Suprapubic skin (tissue), 4 donors: ENCODE data around the gene REN. TPM values are rescaled to one million over a fixed set of nuclear protein-coding genes. Genes with fewer than 3 reads are reported as not detected.

Source experiments
- DNase-seq, 2 donors: peaks; one replicate each; pipeline ENCODE4 v3.0.0-alpha.2; 2019; ENCODE audit warnings: low spot score in 2 of 2
- H3K27ac ChIP-seq: fragments of 200-600 bp; sonication (generic); one replicate; pipeline ENCODE4 v1.5.1; 2019
- H3K27me3 ChIP-seq: fragments of 200-600 bp; sonication (generic); one replicate; pipeline ENCODE4 v1.5.1; 2019
- H3K36me3 ChIP-seq: fragments of 200-600 bp; sonication (generic); one replicate; pipeline ENCODE4 v1.5.1; 2019
- H3K4me1 ChIP-seq: fragments of 200-600 bp; sonication (generic); one replicate; pipeline ENCODE4 v1.5.1; 2019
- H3K4me3 ChIP-seq: fragments of 200-600 bp; sonication (generic); one replicate; pipeline ENCODE4 v1.5.1; 2019; ENCODE audit warnings: mild to moderate bottlenecking
- H3K9me3 ChIP-seq: fragments of 200-600 bp; sonication (generic); one replicate; pipeline ENCODE4 v1.5.1; 2019
- EP300 ChIP-seq: sonication (generic); formaldehyde crosslinking; IDR thresholded peaks from one replicate; pipeline ENCODE4 v1.6.1; 2017; ENCODE audit warnings: antibody characterized with exemption
- POLR2A ChIP-seq, 2 donors: fragments of 450-650 bp; IDR thresholded peaks; one replicate each; pipeline ENCODE4 v1.6.1; 2017; ENCODE audit warnings: antibody characterized with exemption in 2 of 2, mild to moderate bottlenecking in 2 of 2, moderate library complexity in 2 of 2
- POLR2AphosphoS5 ChIP-seq, 3 donors: sonication (generic); formaldehyde crosslinking; IDR thresholded peaks; one replicate each; pipeline ENCODE4 v1.6.1; 2017; ENCODE audit warnings: antibody characterized with exemption in 3 of 3
- WGBS: methylation state at CpG from one replicate; pipeline ENCODE4 v1.1.5; 2018; 5-methylcytosine and 5-hydroxymethylcytosine counted together
- total RNA-seq, 4 donors: library from RNA; depleted of rRNA; stranded (reverse); fragments of >200 nt; gene quantifications; one replicate each; pipeline ENCODE4 v1.1.0, GENCODE V29; 2016
- TF ChIP-seq, protein P1 (sequence below), 2 donors: fragments of 200-600 bp in 1 of 2; fragments of 450-650 bp in 1 of 2; sonication (generic) in 1 of 2; IDR thresholded peaks; one replicate each; pipeline ENCODE4 v1.5.1; 2016 to 2019; ENCODE audit warnings: antibody characterized with exemption in 2 of 2, mild to moderate bottlenecking in 1 of 2, moderate library complexity in 1 of 2

Gene REN
- total RNA-seq, 4 donors from 2014 or later: 0.44 TPM; not detected in 3

DNA sequence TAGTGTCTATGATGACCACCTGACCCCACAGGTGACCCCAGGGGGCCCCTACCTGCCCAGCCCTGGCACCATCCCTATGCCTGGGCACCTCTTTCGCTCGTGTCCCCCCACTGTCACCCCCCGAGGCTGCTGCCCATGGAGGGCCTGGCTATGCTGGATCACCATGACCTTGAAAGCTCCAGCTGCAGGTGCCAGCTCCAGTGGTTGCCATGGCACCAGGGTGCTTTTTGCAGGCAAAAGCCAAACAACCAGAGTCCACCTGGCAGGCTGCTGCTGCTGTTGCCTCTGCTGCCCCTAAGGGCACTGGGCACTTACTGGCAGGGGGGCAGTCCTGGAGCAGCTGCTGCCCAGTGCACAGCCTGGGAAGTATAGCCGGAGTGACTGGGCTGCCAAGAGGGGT lies 36.0 kb downstream of the REN start:
- TF ChIP-seq POLR2AphosphoS5 (IDR thresholded peaks at IDR 0.05): no peak
- TF ChIP-seq, protein P1, sequence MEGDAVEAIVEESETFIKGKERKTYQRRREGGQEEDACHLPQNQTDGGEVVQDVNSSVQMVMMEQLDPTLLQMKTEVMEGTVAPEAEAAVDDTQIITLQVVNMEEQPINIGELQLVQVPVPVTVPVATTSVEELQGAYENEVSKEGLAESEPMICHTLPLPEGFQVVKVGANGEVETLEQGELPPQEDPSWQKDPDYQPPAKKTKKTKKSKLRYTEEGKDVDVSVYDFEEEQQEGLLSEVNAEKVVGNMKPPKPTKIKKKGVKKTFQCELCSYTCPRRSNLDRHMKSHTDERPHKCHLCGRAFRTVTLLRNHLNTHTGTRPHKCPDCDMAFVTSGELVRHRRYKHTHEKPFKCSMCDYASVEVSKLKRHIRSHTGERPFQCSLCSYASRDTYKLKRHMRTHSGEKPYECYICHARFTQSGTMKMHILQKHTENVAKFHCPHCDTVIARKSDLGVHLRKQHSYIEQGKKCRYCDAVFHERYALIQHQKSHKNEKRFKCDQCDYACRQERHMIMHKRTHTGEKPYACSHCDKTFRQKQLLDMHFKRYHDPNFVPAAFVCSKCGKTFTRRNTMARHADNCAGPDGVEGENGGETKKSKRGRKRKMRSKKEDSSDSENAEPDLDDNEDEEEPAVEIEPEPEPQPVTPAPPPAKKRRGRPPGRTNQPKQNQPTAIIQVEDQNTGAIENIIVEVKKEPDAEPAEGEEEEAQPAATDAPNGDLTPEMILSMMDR (IDR thresholded peaks at IDR 0.05): no peak
- TF ChIP-seq EP300: no peak
- no peak for TF ChIP-seq POLR2A (IDR thresholded peaks at IDR 0.05)
- Histone ChIP-seq H3K4me1 (peaks cover 53% of the 10 kb centered on the region), H3K36me3 (peaks cover 23% of the 10 kb centered on the region), H3K27me3 (no peaks in the 10 kb centered on the region), H3K9me3 (no peaks in the 10 kb centered on the region), H3K4me3 (no peak overlapping the region), H3K27ac (peak overlapping the region; percentile 47)
- WGBS: 85% methylated on average over 3 of the region's 4 CpGs
- no peak for DNase-seq

DNA sequence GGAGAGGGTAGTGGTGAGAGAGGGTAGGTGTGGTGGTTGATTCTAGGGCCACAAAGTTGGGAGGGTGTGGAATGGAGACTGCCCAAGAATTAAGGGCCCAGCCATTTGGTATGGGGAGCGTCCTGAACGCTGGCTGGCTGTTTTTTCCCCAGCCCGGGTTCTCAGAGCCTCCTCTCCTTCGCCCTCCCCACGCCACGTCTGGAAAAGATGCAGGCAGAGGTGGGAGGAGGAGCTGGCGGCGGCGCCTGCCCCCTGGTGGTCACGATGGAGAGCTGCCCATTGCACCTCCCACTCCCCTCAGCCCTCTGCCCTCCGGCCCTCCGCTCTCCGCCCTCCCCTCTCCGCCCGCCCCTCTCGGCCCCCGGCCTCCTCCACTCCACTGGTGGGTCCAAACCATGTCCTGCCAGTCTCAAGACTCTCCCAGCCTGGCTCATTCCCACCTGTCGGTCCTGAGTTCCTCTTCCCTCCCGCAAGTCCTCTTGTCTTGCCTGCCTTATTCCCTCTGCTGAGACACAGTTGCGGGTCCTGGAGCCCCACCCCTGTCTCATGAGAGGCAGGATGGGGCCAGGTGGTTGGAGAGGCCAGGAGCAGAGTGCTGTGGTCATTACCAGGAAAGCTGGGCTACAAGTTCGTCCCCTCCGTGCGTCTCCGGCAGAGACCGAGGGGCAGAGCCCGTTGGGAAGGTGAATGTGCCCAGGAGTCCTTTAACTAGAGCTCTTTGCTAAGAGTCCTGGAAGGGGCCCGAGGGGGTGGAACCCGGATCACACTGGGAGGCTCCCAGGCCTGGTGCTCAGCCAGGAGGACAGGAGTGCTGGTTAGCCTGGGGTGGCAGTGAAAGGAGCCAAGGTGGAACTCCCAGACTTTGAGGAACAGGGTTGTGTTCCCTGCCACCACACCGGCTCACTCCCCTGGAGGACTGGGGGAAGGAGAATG lies 36.9 kb downstream of the REN start:
- WGBS: 10% methylated on average over 24 of the region's 29 CpGs
- peaks cover 53% of the 10 kb centered on the region for H3K4me1 ChIP-seq
- H3K27me3 ChIP-seq: no peaks in the 10 kb centered on the region
- H3K36me3 ChIP-seq: peaks cover 24% of the 10 kb centered on the region
- peak; percentile 83 to 89 for DNase-seq
- H3K9me3 ChIP-seq: no peaks in the 10 kb centered on the region
- TF ChIP-seq POLR2A (IDR thresholded peaks at IDR 0.05): no peak
- TF ChIP-seq POLR2AphosphoS5 (IDR thresholded peaks at IDR 0.05): peak in 1 of 3 donors; percentile 66
- TF ChIP-seq, protein P1 (IDR thresholded peaks at IDR 0.05): peak; percentile 63 to 94
- TF ChIP-seq EP300: no peak
- peak overlapping the region; percentile 47 for H3K27ac ChIP-seq
- H3K4me3 ChIP-seq: peak overlapping the region; percentile 35

DNA sequence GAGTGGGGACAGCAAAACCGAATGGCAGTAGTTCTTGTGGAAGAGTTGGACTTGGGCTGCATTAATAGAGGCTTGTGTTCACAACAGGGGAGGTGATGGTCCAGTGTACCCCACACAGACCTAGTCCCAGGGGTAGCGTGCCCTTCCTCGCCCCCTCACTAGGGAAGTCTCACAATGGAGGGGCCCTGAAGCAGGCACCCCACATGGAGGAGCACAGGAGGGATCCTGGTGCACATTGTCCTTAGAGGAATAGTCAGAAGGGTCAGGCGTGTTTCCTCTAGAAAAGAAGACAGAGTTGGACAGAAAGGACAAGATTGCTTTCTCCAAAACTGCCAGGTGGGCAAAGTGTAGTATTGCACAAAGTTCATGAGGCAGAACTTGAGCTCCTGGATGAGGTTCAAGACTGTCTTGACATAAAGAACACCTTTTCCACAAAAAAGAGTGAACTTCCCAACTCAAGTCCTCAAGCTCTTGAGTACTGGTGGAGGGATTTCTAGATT lies 37.6 kb downstream of the REN start:
- Histone ChIP-seq H3K27ac (no peak overlapping the region), H3K27me3 (no peaks in the 10 kb centered on the region), H3K36me3 (peaks cover 26% of the 10 kb centered on the region), H3K9me3 (no peaks in the 10 kb centered on the region), H3K4me3 (no peak overlapping the region), H3K4me1 (peaks cover 53% of the 10 kb centered on the region)
- 66% methylated on average over 4 of the region's 4 CpGs for WGBS
- no peak for TF ChIP-seq POLR2A (IDR thresholded peaks at IDR 0.05)
- TF ChIP-seq POLR2AphosphoS5 (IDR thresholded peaks at IDR 0.05): no peak
- no peak for DNase-seq

DNA sequence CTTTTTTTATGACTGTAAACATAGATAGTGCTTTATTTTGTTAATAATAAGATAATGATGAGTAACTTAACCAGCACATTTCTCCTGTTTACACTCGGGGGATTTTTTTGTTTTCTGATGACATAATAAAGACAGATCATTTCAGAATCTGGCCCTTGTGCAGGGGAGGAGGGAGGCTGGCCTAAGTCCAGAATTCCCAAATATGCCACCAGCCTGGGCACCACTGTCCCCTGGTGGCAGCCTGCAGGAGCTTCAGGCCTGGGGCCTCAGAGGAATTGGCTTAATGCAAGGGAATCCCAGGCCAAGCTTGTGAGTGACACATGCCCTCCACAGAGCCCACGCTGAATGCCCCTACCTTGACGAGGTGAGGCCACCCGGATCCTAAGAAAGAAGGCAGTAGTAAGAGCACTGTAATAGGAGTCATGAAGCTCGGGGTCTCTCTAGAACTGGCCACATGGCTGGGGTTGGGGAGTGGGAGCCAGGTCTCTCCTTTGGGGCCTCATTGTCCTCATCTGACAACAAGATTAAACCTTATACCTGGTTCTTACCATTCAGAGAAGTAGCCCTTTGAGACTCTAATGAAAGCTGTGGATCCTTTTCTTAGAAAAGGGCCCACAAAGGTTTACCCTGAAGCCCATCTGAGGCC lies 38.4 kb downstream of the REN start:
- peaks cover 53% of the 10 kb centered on the region for H3K4me1 ChIP-seq
- no peaks in the 10 kb centered on the region for H3K27me3 ChIP-seq
- no peak overlapping the region for H3K4me3 ChIP-seq
- 31% methylated on average over 4 of the region's 5 CpGs for WGBS
- H3K9me3 ChIP-seq: no peaks in the 10 kb centered on the region
- peaks cover 33% of the 10 kb centered on the region for H3K36me3 ChIP-seq
- H3K27ac ChIP-seq: peak overlapping the region; percentile 70
- DNase-seq: peak; percentile 85 to 89
- peak in 2 of 3 donors; percentile 84 to 90 for TF ChIP-seq POLR2AphosphoS5 (IDR thresholded peaks at IDR 0.05)
- no peak for TF ChIP-seq POLR2A (IDR thresholded peaks at IDR 0.05)
- no peak for TF ChIP-seq EP300
- TF ChIP-seq, protein P1 (IDR thresholded peaks at IDR 0.05): peak; percentile 91 to 97

DNA sequence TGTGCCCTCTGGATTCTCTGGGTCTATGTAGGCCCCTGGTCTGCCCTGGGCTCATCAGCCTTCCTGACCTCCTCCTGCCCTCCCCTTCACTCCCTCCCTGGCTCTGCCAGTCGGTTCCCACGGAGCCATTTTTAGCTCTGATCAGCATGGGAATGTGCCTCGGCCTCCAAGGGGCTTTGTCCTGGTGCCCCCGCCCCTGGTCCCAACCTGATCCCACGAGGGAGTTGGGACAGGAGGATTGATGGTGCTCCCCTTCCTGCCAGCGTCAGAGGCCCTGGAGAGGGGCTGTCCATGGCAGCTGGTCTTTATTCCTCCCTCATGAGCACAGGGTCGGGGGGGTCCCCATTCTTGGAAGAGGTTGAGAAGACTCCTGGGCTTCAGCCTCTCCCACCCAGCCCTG lies 39.2 kb downstream of the REN start:
- H3K4me1 ChIP-seq: peaks cover 53% of the 10 kb centered on the region
- H3K27me3 ChIP-seq: no peaks in the 10 kb centered on the region
- whole genome bisulfite sequencing: 51% methylated on average over 6 of the region's 7 CpGs
- no peak overlapping the region for H3K4me3 ChIP-seq
- H3K9me3 ChIP-seq: no peaks in the 10 kb centered on the region
- TF ChIP-seq POLR2A (IDR thresholded peaks at IDR 0.05): no peak
- TF ChIP-seq, protein P1 (IDR thresholded peaks at IDR 0.05): no peak
- TF ChIP-seq POLR2AphosphoS5 (IDR thresholded peaks at IDR 0.05): no peak
- TF ChIP-seq EP300: no peak
- peak overlapping the region; percentile 70 for H3K27ac ChIP-seq
- H3K36me3 ChIP-seq: peaks cover 41% of the 10 kb centered on the region
- no peak for DNase-seq
